ENCODE results near the gene UQCR11. TPM values are rescaled to one million over a fixed set of nuclear protein-coding genes. Genes with fewer than 3 reads are reported as not detected.

Gene UQCR11
- total and polyA plus RNA-seq, 2 donors (not counting 3 experiments of a cell fraction or from before 2014, with no cell fraction given) = 165 to 210 TPM

- Histone ChIP-seq H3K4me1 (ENCODE audit: control insufficient read depth, extremely low read depth, insufficient read depth, low read length) (no peaks in the 10 kb centered on the region), H3K27me3 (ENCODE audit: control insufficient read depth in 2 of 2, insufficient read depth in 2 of 2, low read length in 2 of 2) (peaks cover 0 to 6% of the 10 kb centered on the region in 2 experiments), H3K27ac (ENCODE audit: insufficient read depth, low read depth, low read length) (no peak overlapping the region), H3K36me3 (ENCODE audit: control insufficient read depth in 2 of 2, extremely low read depth in 1 of 2, insufficient read depth in 2 of 2, low read length in 2 of 2) (peaks cover 2 to 5% of the 10 kb centered on the region in 2 experiments), H3K9me1 (replicated peaks; ENCODE audit: control insufficient read depth, extremely low read depth, insufficient read depth, low read length) (no peaks in the 10 kb centered on the region), H3K4me2 (ENCODE audit: insufficient read depth, low read length) (no peak overlapping the region), H3K79me2 (ENCODE audit: control insufficient read depth, insufficient read depth, low read length) (peaks cover 11% of the 10 kb centered on the region), H4K20me1 (replicated peaks; ENCODE audit: control insufficient read depth, extremely low read depth, insufficient read depth, low read length) (no peaks in the 10 kb centered on the region), H3K9ac (replicated peaks; ENCODE audit: extremely low read depth, insufficient read depth, low read length) (no peak overlapping the region), H3K9me3 (replicated peaks; ENCODE audit: control insufficient read depth, insufficient read depth, low read length) (no peaks in the 10 kb centered on the region), H3K4me3 (replicated peaks in 1 of 3; ENCODE audit: insufficient read depth in 1 of 3, low read depth in 1 of 3, low read length in 3 of 3) (no peak overlapping the region), H2AFZ (ENCODE audit: low read depth, low read length) (no peak overlapping the region)
- intact Hi-C loops (cut with micrococcal nuclease) (no loop called here), dilution Hi-C loops (cut with MboI; ENCODE audit: extremely low pct_ligation_motif_present, low sequenced_read_pairs) (no loop called here)
- ChIA-PET CTCF (no interaction called here), POLR2A (no interaction called here)
- FAIRE-seq (no peak), DNase-seq (ENCODE audit: low read depth, low spot score) (no peak)
- no TSS peak for BruUV-seq (replicated peaks)
- TF ChIP-seq CTCF (IDR thresholded peaks at IDR 0.05; ENCODE audit: extremely low read depth in 1 of 2, insufficient read depth in 1 of 2, low read depth in 1 of 2, low read length in 2 of 2) = no peak
These were observed 33.9 kb downstream of the UQCR11 start for GRCh38 chr19:1571358-1571757.

- no peak overlapping the region for H3K27ac ChIP-seq (ENCODE audit: insufficient read depth, low read depth, low read length)
- H3K4me2 ChIP-seq (ENCODE audit: insufficient read depth, low read length) = no peak overlapping the region
- FAIRE-seq = no peak
- peaks cover 0 to 6% of the 10 kb centered on the region in 2 experiments for H3K27me3 ChIP-seq (ENCODE audit: control insufficient read depth in 2 of 2, insufficient read depth in 2 of 2, low read length in 2 of 2)
- H3K9ac ChIP-seq (replicated peaks; ENCODE audit: extremely low read depth, insufficient read depth, low read length) = no peak overlapping the region
- DNase-seq (ENCODE audit: low read depth, low spot score) = no peak
- TF ChIP-seq FOS (IDR thresholded peaks at IDR 0.05; ENCODE audit: borderline replicate concordance, insufficient read depth, low read length) (no peak), MAX (IDR thresholded peaks at IDR 0.05; ENCODE audit: insufficient read depth, insufficient read length) (no peak), GATA2 (IDR thresholded peaks at IDR 0.05; ENCODE audit: insufficient read depth, insufficient read length, low read depth, low read length) (no peak), POLR2AphosphoS5 (IDR thresholded peaks at IDR 0.05; ENCODE audit: insufficient read depth, low read depth, low read length) (no peak), CTCF (IDR thresholded peaks at IDR 0.05; ENCODE audit: extremely low read depth in 1 of 2, insufficient read depth in 1 of 2, low read depth in 1 of 2, low read length in 2 of 2) (no peak), POLR2A (IDR thresholded peaks at IDR 0.05; ENCODE audit: low read depth, low read length) (no peak), EZH2 (IDR thresholded peaks at IDR 0.05; ENCODE audit: borderline replicate concordance, low read depth, low read length, severe bottlenecking) (no peak)
- H3K4me1 ChIP-seq (ENCODE audit: control insufficient read depth, extremely low read depth, insufficient read depth, low read length) = peaks cover 3% of the 10 kb centered on the region
- no peak overlapping the region for H2AFZ ChIP-seq (ENCODE audit: low read depth, low read length)
- CTCF ChIA-PET = interaction anchor here (1.0 kb wide), 1 partner anchor 102 kb away, joined by 3 read pairs; no protein-coding TSS in a partner anchor
- POLR2A ChIA-PET = interaction anchor here (0.7 kb wide), 1 partner anchor 61 kb away, joined by 7 read pairs; no protein-coding TSS in a partner anchor
- peaks cover 16% of the 10 kb centered on the region for H3K79me2 ChIP-seq (ENCODE audit: control insufficient read depth, insufficient read depth, low read length)
- no peak overlapping the region for H3K4me3 ChIP-seq (replicated peaks in 1 of 3; ENCODE audit: insufficient read depth in 1 of 3, low read depth in 1 of 3, low read length in 3 of 3)
- no peaks in the 10 kb centered on the region for H4K20me1 ChIP-seq (replicated peaks; ENCODE audit: control insufficient read depth, extremely low read depth, insufficient read depth, low read length)
- intact Hi-C loops (cut with micrococcal nuclease) = no loop called here
- peaks cover 0 to 2% of the 10 kb centered on the region in 2 experiments for H3K36me3 ChIP-seq (ENCODE audit: control insufficient read depth in 2 of 2, extremely low read depth in 1 of 2, insufficient read depth in 2 of 2, low read length in 2 of 2)
- BruUV-seq (replicated peaks) = no TSS peak
- dilution Hi-C loops (cut with MboI; ENCODE audit: extremely low pct_ligation_motif_present, low sequenced_read_pairs) = no loop called here
- no peaks in the 10 kb centered on the region for H3K9me3 ChIP-seq (replicated peaks; ENCODE audit: control insufficient read depth, insufficient read depth, low read length)
- H3K9me1 ChIP-seq (replicated peaks; ENCODE audit: control insufficient read depth, extremely low read depth, insufficient read depth, low read length) = no peaks in the 10 kb centered on the region
These were observed 34.4 kb downstream of the UQCR11 start for GRCh38 chr19:1570836-1571235.
